Subcutaneous adipose tissue (tissue), 4 donors: ENCODE data around the gene CCN2. TPM values are rescaled to one million over a fixed set of nuclear protein-coding genes. Genes with fewer than 3 reads are reported as not detected.

ENCODE experiments used
- total RNA-seq, 4 donors: library from RNA; depleted of rRNA; stranded (reverse); fragments of >200 nt; gene quantifications; one replicate each; pipeline ENCODE4 v1.1.0, GENCODE V29; 2016
- TF ChIP-seq, protein P1 (sequence below): fragments of 450-650 bp; IDR thresholded peaks from one replicate; pipeline ENCODE4 v1.5.1; 2016; ENCODE audit warnings: low read depth, mild to moderate bottlenecking, control low read depth, antibody characterized with exemption, moderate library complexity

CCN2 gene
- total RNA-seq, 4 donors from 2014 or later: 81.9 to 165 (median 112) TPM

DNA sequence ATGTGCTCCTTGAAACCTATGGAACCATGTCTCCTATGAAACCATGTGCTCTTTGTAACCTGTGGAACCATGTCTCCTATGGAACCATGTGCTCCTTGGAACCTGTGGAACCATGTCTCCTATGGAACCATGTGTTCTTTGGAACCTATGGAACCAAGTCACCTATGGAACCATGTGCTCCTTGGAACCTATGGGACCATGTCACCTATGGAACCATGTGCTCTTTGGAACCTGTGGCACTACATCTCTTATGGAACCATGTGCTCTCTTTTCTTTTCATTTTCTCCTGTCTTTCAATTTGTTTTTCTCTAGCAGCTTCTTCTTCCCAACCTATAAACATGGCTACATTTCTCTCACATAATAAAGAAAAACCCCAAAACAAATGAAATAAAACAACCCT is 11.9 kb upstream of the CCN2 start:
- TF ChIP-seq, protein P1, sequence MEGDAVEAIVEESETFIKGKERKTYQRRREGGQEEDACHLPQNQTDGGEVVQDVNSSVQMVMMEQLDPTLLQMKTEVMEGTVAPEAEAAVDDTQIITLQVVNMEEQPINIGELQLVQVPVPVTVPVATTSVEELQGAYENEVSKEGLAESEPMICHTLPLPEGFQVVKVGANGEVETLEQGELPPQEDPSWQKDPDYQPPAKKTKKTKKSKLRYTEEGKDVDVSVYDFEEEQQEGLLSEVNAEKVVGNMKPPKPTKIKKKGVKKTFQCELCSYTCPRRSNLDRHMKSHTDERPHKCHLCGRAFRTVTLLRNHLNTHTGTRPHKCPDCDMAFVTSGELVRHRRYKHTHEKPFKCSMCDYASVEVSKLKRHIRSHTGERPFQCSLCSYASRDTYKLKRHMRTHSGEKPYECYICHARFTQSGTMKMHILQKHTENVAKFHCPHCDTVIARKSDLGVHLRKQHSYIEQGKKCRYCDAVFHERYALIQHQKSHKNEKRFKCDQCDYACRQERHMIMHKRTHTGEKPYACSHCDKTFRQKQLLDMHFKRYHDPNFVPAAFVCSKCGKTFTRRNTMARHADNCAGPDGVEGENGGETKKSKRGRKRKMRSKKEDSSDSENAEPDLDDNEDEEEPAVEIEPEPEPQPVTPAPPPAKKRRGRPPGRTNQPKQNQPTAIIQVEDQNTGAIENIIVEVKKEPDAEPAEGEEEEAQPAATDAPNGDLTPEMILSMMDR: no peak

DNA sequence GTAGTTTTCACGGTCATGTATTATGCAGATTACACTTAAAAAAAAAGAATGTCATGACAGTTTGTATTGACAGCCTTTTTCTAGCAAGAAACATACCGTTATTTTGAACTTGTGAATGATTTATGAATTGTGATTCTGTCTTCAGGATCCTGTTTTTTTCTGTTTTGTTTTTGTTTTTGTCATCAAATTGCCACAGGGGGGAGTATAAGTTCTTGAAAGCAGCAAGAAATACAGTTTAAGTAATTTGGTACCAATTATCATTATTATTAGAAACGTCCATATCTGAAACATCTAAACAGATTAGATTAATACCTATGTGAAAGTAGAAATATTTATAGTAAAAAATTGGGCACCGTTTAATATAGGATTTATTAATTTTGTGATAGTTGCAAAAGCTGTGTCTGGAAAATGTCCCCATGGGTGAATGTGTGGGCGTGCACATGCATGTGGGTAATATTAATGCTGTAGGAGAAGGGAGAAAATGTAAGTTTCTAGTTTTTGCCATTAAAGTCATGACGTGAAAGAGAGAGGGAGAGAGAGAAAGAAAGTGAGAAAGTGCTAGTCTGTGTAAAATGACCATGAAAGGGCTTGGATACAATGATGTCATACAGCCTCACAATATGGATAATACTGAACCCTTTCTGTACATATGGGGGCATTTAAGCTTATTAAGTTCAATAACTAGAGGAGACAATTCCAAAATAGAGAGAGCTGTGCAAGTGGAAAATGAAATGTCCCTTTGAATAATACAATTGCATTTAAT is 9.4 kb upstream of the CCN2 start:
- TF ChIP-seq, protein P1: no peak

DNA sequence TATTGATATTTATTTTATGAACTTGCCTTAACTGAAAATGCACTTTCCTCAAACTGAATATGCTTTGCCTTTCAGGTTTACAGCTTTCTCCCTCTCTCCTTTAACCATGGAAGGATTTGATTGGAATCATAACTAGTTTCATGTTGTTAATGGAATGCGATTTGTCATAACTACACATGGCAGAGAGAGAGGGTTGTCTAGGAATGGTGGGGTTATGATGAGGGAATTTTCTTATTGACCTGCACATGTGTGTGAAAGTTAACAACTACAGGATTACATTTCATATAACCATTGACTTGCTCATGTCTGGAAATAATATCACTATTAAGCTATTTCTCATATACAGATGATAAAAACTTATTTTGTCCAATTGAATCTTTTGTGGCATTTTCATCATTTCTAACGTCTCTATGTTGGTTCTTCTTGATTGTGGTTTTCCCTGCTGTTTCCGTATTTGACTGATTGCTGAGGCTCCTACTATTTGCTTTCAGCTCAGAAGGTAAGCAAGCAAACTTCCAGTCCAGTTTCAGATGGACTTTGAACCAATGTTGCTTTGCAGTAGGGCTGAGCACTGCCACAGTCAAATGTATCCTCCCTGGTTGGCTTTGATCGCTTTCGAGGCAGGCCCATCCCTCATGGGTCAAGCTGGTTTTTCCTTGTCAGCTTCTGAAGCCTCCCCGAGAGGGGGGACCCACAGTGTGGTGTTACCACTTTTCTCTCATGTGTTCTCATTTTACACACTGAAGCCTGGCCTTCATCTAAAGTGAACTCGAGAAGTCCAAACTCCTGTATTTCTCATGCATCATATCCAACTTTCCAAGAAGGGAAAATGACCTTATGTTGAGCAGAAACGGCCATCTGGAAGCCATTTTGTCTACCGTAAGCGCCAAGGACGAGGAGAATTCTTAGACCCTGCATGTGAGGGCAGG is 7.6 kb upstream of the CCN2 start:
- TF ChIP-seq, protein P1: no peak

DNA sequence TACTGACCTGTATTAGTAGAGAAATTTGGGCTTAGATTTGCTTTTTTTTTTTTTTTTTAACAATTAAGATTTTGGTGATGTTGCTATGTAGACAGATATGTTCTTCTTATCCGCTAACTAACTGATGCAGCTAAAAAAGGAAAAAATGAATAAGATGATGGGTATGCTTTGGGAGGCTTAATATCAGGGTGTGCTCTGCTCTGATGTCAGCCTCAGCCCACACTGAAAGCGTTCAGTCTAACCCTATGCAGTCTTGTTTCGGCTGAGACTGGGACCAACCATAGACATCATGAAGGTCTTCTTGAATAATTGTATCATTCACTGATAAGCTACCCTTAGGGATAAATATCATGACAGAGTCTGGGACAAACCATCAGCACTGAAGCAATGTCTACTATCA is 6.9 kb upstream of the CCN2 start:
- TF ChIP-seq, protein P1: no peak

DNA sequence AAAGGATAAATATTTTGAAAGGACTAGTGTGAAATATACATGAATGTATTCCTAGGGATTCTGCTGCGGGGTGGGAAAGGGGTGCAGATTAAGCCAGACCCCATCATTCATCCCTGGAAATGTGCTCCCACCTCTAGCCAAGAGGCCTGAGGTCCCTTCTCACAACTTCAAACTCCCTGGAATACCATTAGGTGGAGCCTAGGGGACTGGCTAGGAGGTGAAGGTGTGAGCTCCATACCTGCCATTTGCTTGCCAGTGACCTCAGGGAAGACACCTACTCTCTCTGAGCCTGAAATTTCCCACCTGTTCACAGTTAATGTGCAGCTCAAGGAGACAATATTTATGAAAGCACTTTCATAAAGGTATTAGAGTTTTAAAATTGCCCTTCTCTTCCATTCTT is 4.7 kb upstream of the CCN2 start:
- TF ChIP-seq, protein P1: no peak

DNA sequence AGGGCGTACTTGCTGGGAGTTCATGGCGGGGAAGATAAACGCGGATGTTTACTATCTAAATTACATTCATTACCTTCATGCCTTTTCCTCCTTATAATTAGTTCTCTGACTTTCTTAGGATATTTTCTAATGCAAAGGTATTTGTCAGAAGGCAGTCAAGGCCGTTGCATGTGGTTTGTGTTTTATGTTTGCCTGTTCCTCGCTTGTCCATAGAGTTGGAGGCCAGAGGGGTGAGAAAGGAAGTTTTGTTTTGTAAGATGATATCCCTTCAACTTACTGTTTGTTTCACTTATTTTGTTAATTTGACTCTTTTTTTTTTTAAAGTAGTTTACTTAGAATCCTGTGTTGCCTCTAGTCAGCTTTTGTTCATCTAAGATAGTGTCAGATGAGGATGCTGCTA is 4.0 kb upstream of the CCN2 start:
- TF ChIP-seq, protein P1: no peak

DNA sequence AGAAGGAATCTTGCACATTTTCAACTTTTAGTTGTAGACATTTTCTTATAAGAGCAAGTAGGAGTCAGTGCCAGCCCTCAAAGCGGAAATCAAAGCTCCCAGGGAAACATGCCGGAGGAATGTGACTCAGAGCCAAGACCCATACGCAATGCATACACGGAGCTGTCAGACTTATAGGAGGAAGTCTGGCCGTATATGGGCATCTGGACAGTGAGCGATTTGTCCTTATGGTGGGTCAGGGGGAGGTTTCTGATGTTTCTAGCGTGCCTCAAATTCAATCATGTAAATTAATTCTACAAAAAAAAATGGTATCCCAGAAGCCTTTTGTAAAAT is 3.6 kb upstream of the CCN2 start:
- TF ChIP-seq, protein P1: no peak
